GM19452 (cell line): ENCODE results near the gene SGCA.

Source experiments
- ATAC-seq: cut with Tn5 transposase; IDR thresholded peaks from one replicate; pipeline ENCODE4 v1.9.1; 2021; ENCODE audit not compliant: unreplicated experiment

Gene SGCA

DNA sequence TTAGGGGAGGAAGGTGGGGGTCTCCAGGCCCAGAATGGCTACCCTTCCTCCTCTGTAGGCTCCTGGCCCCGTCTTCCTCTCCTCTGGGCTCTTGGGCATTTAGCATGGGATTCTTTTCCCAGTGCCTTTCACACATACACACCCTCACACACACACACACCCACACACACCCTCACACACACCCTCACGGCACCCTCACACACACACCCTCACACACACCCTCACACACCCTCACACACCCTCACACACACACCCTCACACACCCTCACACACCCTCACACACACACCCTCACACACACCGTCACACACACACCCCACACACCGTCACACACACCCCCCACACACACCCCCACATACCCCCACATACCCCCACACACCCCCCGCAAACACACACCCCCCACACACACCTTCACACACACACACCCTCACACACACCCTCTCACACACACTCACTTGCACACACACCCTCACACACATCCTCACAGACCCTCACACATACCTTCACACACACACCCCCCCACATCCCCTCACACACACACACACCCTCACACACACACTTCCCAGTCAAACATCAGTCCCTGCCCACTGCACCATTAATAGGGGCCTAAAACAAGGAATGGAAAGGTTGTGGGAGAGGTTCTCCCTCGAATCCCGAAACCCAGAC, 845 bp downstream of the SGCA start:
- ATAC-seq: no peak

DNA sequence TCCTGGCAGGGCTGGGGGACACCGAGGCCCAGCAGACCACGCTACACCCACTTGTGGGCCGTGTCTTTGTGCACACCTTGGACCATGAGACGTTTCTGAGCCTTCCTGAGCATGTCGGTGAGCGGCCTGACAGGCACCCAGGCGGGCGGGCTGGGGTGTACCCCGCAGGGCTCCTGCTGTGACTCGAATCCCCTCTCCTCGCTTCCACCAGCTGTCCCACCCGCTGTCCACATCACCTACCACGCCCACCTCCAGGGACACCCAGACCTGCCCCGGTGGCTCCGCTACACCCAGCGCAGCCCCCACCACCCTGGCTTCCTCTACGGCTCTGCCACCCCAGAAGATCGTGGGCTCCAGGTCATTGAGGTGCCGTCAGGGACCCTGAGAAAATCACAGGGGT, 1.6 kb downstream of the SGCA start:
- no peak for ATAC-seq

DNA sequence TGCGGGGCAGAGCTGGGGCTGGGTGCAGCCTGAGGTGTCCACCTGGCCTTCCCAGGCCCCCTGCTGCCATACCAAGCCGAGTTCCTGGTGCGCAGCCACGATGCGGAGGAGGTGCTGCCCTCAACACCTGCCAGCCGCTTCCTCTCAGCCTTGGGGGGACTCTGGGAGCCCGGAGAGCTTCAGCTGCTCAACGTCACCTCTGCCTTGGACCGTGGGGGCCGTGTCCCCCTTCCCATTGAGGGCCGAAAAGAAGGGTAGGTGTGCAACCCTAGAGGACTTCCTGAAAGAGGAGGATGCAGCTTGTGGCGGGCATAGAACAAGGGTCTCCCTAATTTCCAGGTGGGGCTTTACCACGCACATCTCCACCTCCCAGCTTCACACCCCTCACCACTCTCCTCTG, 2.5 kb downstream of the SGCA start:
- no peak for ATAC-seq

DNA sequence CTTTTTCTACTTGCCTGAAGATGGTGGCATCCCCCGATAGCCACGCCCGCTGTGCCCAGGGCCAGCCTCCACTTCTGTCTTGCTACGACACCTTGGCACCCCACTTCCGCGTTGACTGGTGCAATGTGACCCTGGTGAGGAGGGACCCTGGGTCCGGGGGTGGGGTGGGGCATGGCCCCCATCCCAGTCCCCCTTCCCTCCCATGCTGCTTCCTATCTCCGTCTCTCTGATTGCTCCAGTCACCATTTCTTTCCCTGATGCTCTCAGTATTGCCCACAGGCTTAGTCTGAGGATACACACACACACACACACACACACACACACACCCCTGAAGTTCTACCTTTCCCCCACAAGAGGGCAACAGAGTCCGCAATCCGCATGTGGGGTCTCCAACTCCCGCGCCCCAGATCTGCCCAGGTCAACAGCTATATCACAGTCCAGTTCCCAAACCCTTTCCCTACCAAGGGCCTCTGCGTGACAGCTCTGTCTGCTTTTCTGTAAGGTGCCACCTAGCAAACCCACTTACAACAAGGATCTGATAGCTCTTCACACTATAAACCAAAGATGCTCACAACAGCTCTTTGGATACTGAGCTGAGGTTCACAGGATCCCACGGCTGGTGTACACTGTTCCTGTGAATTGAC, 3.4 kb downstream of the SGCA start:
- ATAC-seq: no peak

DNA sequence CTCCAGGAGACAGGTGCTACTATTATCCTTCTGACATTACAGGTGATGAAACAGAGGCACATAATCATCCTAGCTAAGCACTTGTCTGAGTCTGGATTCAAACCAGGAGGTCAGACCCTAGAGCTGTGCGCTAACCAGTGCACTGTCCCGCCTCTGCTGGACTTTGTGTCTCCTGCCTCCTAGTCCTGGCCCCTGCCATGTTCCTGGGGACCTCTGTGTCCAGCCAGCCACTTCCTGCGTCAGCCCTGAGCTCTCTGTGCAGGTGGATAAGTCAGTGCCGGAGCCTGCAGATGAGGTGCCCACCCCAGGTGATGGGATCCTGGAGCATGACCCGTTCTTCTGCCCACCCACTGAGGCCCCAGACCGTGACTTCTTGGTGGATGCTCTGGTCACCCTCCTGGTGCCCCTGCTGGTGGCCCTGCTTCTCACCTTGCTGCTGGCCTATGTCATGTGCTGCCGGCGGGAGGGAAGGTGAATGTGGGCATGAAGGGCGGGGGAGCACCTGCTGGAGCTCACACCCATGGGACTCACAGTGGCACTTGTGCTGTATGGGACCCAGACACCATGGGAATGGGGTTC, 4.2 kb downstream of the SGCA start:
- no peak for ATAC-seq

DNA sequence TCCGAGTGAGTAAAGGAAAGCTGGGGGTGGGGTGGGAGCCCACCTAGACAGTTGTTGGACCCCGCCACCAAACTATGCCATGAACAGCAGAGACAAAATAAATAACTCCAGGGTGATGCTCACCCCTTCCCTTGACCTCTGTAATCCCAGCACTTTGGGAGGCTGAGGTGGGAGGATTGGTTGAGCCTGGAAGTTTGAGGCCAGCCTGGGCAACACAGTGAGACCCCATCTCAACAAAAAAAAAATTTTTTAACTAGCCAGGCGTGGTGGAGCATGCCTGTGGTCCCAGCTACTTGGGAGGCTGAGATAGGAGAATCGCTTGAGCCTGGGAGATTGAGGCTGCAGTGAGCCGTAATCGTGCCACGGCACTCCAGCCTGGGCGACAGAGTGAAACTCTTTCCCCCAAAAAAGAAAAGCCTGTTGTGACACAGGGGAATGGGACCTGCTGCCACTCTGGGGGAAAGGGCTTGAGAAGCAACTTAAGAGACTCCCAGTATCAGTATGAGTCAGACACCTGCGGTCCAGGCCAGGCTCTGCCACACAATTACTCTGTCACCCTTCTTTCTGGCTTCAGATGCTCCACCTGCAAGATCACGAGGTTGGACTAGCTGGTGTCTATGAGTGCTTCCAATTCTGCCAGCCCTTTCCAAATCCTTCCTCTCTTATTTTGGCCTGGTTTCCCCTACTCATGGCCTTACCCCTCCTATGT, 5.0 kb downstream of the SGCA start:
- ATAC-seq: peak; percentile 70

DNA sequence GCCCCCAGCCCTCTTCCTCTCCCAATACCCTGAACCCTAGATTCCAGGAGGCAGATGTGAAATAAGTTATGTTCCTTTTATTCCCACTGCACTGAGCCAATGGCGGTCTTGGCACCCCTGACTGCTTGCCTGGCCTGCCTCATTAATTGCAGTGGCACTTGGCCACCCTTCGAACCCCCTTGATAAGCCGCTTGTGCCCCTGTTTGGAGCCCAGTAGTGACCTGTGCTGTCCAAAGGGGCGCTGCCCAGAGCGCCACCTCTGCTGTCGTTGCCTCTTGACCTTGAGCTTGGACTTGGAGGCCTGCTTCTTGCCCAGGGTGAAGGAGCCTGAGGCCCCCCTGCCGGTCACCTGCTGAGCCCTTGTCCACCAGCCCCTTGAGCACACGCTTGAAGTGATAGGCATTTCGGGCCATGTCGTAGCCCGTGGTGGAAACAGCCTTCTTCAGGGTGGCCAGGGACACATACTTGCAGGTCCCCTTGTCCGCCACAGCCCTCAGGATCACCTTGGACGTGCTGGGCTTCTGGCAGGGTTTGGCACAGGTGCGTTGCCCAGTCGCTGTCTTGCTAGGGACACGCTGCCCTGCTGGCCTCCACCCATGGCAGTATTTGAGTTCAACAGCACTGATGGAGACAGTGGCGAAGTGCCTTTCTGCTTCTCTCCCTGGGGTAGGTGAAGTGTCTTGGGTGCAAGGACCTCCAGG, 5.7 kb downstream of the SGCA start:
- ATAC-seq: no peak

DNA sequence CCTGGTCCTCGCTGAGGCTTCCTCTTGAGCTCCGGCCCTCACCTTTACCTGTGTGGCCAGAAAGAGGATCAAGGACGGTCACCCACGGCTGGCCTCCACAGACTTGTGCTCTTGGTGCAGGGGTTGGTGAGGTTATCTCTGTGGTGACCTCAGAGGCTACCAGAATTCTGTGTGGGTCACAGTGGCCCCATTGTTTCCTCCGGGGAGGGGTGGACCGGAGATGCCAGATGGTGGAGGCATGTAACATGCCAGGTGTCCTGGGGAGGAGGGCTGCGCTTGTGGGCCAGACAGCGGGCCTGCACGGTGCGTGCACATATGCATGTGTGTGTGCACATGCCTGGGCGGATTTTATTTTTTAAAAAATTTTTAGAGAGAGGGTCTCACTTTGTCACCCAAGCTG, 6.3 kb downstream of the SGCA start:
- ATAC-seq: no peak

DNA sequence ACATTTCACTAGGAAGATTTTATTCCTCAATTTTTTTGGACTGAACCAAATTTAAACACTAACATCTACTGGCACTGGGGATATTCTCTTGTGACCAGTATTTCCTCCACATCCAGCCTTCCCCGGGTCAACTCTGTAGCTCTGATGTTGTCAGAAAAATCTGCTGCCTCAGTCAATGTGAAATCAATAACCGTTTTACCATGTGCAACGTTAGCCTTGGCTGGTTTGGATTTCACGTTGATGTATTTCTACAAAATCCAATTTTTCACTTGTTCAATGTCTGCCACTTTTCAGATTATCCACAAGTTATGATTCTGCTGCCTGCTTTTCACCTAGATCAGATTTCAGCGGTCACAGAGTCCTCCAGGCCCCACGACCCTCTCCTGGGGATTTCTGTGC, 7.1 kb downstream of the SGCA start:
- no peak for ATAC-seq

DNA sequence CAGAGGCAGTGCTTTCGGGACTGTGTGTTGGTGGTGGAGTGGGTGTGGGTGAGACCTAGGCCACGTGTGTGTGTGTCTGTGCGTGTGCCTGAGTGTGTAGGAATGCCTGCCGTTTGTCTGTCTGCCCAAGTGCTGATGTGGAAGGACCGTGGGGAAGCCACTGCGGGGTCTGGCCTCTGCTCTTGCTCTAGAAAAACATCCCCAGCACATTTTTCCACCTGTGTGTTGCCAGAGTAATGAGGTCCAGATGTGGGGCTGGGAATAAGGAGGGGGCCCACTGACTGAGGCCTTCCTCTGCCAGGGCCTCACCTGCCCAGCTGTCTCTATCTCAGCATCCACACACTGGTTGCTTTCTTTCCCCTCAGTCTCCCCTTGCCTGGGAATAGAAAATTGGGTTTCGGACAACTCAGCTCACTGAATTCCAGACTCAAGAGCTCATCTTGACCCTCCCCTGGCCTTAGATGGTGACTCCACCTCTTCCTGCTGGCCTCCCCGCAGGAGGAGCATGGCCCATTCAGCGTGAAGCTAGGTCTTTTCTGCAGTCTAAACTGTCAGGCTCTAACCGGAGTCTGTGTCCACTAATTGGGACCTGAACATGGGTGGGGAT, 7.6 kb downstream of the SGCA start:
- ATAC-seq: no peak

DNA sequence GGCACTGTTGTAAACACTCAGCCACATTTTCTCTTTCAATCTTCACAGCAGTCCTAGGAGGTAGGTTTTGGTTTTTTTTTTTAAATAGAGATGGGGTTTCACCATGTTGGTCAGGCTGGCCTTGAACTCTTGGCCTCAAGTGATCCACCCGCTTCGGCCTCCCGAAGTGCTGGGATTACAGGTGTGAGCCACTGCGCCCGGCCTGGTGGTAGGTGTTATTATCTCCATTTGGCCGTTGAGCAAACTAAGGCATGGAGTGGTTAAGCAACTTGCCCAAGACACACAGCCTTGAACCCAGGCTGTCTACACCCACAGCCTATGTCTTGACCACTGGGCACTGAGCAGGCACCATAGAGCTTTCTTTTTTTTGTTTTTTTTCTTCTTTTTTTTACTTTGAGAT, 8.6 kb downstream of the SGCA start:
- no peak for ATAC-seq

DNA sequence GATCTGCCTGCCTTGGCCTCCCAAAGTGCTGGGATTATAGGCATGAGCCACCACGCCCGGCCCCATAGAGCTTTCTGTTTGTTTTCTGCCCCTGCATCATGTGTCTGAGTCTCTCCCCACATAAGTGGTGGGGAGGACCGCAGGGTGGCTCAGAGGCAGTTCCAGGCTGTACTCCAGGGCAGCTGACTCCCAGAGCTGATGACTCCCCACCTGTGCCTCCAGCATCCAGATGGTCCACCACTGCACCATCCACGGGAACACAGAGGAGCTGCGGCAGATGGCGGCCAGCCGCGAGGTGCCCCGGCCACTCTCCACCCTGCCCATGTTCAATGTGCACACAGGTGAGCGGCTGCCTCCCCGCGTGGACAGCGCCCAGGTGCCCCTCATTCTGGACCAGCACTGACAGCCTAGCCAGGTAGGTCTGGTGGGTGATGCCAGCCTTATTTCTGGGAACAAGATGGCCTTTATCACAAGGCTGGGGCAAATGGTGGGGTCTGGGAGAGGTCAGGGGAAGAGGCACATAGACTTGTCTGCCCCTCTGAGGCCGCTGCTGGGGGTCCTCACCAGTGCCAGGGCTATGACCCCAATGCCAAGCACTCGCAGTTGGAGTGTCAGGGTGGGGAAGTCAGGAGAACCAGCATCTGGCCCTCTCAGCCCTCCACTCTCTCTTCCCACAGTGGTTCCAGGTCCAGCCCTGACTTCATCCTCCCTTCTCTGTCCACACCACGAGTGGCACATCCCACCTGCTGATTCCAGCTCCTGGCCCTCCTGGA, 9.4 kb downstream of the SGCA start:
- ATAC-seq: no peak

DNA sequence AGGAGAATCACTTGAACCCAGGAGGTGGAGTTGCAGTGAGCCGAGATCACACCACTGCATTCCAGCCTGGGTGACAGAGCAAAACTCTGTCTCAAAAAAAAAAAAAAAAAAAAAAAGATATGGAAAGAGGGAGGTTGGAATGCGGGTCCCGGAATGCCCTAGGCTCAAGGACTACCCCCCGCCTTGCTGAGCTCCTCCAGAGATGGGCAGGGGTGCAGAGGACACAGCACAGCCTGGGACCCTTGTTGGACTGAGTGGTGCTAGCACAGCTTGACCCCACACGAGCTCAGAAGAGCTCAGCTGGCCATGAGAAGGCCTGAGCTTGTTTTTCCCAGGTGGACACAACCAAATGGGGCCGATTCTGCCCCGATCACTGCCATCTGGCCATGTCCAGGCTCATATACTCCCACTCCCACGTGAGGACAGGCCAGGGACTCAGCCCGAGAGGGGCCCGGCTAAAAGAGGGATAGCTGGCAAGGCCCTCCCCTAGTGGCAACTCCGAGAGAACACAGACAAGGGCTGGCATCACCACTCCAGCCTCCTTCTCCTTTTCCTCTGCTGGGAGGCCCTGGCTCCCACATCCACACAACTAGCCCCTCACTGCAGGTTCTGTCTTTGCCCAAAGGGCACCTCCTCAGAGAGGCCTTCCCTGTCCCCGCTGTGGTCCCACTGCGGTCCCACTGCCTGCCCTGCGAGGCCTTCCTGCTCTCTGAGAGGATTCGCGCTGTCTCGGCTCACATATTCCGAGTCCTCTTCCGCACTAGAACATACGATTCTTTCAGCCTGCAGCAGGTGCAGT, 11.0 kb downstream of the SGCA start:
- ATAC-seq: no peak

DNA sequence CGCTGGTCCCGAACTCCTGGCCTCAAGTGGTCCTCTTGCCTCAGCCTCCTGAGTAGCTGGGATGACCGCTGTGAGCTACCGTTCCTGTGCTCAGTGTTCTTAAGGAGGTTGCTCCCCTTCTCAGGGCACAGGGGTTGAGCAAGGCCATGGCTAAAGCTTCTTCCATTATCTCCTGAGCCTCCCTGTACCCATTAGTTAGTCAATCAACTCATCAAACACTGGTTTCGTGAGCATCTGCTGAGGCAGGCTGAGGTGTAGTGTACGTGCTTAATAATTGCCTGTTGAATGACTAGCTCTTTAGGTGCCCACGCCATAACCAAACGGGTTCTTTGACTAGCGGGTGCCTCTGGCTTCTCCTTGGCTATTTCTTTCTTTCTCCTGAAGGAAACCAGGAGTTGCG, 11.7 kb downstream of the SGCA start:
- no peak for ATAC-seq

DNA sequence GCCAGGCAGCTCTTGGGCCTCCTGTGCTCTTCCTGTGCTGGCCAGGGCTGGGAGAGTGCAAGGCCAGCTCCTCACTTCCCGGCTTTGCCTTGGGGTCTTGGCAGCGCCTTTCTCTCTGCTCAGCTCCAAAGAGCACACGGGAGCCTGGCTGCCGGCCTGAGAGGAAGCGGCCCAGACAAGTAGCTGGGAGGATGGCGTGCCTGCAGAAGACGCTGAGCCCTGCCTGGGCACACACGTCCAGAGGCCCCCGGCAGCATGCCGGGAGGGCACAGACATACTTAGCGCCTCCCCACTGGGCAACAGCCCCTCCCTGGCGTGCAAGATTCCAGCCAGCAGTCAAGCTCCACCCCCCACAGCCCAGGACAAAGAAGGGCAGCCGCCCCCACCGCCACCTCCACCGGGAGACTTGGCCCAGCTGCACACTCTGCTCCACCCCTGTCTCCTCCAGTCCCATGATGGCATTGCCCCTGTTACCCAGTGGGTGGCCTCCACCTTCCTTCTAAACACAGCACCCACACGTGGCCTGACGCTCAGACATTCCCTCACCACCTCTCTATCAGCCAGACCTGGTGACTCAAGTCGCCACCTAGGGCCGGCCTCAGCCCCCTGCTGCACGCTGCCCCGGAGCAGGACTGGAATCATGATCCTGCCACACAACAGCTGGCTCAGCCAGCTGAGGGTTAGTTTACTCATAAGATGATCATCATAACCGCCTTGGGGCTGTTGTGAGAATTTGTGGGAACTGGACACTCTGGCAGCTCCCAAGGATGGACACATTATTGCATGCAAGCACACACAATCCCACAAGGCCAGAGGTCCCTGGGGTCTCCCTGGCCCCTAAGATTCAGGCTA, 12.4 kb downstream of the SGCA start:
- ATAC-seq: no peak

DNA sequence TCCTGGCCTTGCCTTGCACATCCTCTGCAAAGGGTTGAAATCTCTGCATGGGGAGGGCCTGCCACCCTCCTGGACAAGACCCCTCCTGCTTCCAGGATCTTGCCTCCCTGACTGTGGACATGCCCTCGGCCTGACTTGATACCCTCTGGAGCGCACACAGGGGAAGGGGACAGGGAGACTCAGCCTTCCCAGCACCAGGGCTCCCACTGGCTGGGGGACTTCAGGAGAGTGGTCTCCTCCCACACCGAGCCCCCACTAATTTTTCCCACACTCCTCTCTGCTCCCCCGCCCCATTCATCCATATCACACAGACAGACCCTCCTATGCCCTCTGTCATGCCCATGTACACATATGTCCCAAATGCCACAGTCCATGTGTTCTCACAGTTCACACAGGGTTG, 14.3 kb downstream of the SGCA start:
- no peak for ATAC-seq

DNA sequence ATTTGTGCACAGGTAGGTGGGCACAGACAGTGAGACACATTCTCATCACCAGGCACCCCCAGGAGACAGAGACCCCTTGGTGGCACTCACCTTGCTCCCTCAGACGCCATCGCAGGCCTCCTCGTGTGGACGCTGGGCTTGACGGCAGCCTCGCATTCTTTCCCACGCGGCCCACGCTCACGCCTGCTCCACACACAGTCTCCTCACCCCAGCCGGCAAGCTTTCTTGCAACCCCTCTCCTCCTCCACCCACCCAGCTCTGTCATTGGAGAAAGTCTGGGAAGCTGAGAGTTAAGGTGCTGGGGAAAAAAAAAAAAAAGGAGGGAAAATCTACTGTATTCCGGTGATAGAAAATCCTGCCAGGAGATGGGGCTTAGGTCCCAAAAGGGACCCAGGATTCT, 14.8 kb downstream of the SGCA start:
- no peak for ATAC-seq

DNA sequence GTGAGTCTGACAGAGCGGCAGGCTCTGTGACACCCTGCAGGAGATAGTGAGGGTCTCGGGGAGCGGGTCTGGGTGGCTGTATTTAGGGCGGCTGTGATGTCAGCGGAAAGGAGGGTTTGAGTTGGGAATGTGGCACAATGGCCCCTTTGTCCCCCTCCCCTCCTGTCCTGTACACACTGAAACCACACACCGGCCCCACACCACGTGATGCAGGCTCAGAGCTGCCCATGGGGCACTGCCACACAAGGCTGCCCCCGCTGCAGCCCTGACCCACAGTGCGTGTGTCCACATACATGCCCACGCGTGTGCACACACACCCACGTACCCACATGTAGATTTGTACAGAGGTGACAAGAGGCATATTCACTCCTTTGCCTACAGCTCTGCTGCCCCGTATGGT, 15.3 kb downstream of the SGCA start:
- ATAC-seq: no peak
